ENCODE results near the gene APOL1. TPM values are rescaled to one million over a fixed set of nuclear protein-coding genes. Genes with fewer than 3 reads are reported as not detected.
"Not testable (repeated sequence)": the region's sequence is repeated elsewhere in the genome, so short reads cannot be mapped to it uniquely, and the experiment has no call there.

APOL1 gene
- total and polyA plus RNA-seq, 9 donors, result 2.3 to 6.7 (median 4.0) TPM

DNA sequence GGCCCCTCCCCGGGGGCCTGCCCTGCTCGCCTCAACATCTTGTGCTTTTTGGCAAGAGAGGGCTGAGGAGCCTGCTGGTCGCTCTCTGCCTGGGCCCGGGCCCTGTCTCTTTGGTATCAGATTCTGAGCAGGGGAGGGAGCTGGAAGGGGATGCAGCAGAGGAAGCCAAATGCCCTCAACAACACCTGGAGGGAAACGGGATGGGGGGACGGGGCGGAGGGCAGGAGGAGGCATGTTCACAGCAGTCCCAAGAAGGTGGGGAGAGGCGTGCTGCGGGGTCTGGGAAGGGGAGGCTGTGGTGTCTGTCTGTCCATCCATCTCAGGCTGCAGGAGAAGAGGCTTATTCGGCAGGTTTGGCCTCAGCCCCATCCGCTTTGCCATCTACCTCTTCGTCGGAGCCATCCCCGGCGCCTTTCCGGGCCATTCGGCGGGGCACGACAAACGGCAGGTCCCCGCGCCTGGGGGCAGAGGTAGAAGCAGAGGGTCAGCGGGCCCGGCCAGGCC is 29.4 kb downstream of the APOL1 start:
- Histone ChIP-seq H3K36me3 (ENCODE audit: control insufficient read depth, insufficient read depth, low read length) (peaks cover 59% of the 10 kb centered on the region), H3K9me3 (replicated peaks; ENCODE audit: control insufficient read depth, low read depth, low read length) (no peaks in the 10 kb centered on the region), H3K4me1 (ENCODE audit: control insufficient read depth, insufficient read depth, low read length) (peaks cover 28% of the 10 kb centered on the region), H3K27me3 (ENCODE audit: control insufficient read depth, insufficient read depth, low read length) (no peaks in the 10 kb centered on the region), H3K27ac (ENCODE audit: low read length) (no peak overlapping the region), H3K4me3 (ENCODE audit: low read length) (no peak overlapping the region)
- WGBS (ENCODE audit: insufficient coverage), result 76% methylated on average over 23 of the region's 24 CpGs
- DNase-seq, result no peak

DNA sequence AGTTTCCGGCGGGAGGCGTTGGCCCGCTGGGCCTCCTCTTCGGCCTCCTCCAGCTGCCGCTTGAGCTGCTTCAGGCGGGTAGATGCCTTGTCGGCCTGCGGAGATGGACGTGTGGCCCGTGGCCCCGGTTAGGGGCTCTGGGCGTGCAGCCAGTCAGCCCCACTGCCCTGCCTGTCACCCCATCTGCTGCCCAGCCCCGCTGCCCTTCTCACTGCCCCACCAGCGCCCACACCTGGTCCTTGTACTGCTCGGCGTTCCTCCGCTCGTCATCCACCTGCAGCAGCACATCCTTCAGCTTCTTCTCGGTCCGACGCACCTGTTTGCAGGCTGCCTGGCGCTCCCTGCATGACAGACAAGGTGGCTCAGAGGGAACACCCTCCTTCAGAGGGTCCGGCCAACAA is 31.2 kb downstream of the APOL1 start:
- 90% methylated on average over 23 of the region's 24 CpGs for WGBS (ENCODE audit: insufficient coverage)
- H3K9me3 ChIP-seq (replicated peaks; ENCODE audit: control insufficient read depth, low read depth, low read length), result no peaks in the 10 kb centered on the region
- H3K27ac ChIP-seq (ENCODE audit: low read length), result no peak overlapping the region
- no peak overlapping the region for H3K4me3 ChIP-seq (ENCODE audit: low read length)
- no peak for DNase-seq
- peaks cover 75% of the 10 kb centered on the region for H3K36me3 ChIP-seq (ENCODE audit: control insufficient read depth, insufficient read depth, low read length)
- peaks cover 22% of the 10 kb centered on the region for H3K4me1 ChIP-seq (ENCODE audit: control insufficient read depth, insufficient read depth, low read length)
- H3K27me3 ChIP-seq (ENCODE audit: control insufficient read depth, insufficient read depth, low read length), result no peaks in the 10 kb centered on the region

DNA sequence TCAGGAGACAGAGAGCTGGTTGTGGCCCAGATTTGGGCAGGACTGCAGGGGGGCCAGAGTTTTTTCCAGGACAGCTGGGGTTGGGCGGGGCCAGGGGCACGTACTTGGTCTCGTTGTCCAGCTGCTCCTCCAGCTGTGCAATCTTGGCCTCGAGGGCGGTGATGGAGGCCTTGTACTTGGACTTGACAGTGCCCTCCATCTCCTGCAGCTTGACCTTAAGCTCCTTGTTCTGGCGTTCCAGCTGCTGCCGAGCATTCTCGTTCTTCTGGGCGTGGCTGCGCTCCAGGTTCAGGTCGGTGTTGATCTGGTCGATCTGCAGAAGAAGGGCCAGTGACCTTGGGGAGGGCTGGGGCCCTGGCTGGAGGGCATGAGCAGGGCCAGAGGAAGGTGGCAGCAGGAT is 32.1 kb downstream of the APOL1 start:
- H3K36me3 ChIP-seq (ENCODE audit: control insufficient read depth, insufficient read depth, low read length), result peaks cover 84% of the 10 kb centered on the region
- WGBS (ENCODE audit: insufficient coverage), result 62% methylated on average over 12 of the region's 12 CpGs
- H3K27me3 ChIP-seq (ENCODE audit: control insufficient read depth, insufficient read depth, low read length), result no peaks in the 10 kb centered on the region
- peak; percentile 74 for DNase-seq
- no peaks in the 10 kb centered on the region for H3K9me3 ChIP-seq (replicated peaks; ENCODE audit: control insufficient read depth, low read depth, low read length)
- H3K27ac ChIP-seq (ENCODE audit: low read length), result peak overlapping the region; percentile 55
- no peak overlapping the region for H3K4me3 ChIP-seq (ENCODE audit: low read length)
- H3K4me1 ChIP-seq (ENCODE audit: control insufficient read depth, insufficient read depth, low read length), result peaks cover 22% of the 10 kb centered on the region

DNA sequence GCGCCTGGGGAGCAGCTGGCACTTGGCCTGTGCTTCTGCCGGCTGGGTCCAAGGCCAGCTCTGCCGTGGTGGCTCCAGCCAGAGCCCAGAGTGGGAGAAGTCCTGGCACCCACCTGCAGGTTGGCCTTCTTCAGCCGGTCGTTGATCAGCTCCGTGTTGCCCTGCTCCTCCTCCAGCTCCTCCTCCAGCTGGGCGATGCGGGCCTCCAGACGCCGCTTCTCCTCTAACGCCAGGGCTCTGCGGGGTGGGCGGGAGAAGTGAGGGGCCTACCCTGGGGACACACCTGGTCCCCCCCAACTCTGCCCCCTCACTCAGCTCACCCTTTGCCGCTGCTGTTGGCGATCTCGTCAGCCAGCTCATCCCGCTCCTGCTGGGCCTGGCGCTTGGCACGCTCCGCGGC is 32.6 kb downstream of the APOL1 start:
- Histone ChIP-seq H3K4me1 (ENCODE audit: control insufficient read depth, insufficient read depth, low read length) (peaks cover 22% of the 10 kb centered on the region), H3K9me3 (replicated peaks; ENCODE audit: control insufficient read depth, low read depth, low read length) (no peaks in the 10 kb centered on the region), H3K36me3 (ENCODE audit: control insufficient read depth, insufficient read depth, low read length) (peaks cover 84% of the 10 kb centered on the region), H3K27me3 (ENCODE audit: control insufficient read depth, insufficient read depth, low read length) (no peaks in the 10 kb centered on the region), H3K4me3 (ENCODE audit: low read length) (no peak overlapping the region), H3K27ac (ENCODE audit: low read length) (no peak overlapping the region)
- WGBS (ENCODE audit: insufficient coverage), result 84% methylated on average over 21 of the region's 21 CpGs
- DNase-seq, result no peak

DNA sequence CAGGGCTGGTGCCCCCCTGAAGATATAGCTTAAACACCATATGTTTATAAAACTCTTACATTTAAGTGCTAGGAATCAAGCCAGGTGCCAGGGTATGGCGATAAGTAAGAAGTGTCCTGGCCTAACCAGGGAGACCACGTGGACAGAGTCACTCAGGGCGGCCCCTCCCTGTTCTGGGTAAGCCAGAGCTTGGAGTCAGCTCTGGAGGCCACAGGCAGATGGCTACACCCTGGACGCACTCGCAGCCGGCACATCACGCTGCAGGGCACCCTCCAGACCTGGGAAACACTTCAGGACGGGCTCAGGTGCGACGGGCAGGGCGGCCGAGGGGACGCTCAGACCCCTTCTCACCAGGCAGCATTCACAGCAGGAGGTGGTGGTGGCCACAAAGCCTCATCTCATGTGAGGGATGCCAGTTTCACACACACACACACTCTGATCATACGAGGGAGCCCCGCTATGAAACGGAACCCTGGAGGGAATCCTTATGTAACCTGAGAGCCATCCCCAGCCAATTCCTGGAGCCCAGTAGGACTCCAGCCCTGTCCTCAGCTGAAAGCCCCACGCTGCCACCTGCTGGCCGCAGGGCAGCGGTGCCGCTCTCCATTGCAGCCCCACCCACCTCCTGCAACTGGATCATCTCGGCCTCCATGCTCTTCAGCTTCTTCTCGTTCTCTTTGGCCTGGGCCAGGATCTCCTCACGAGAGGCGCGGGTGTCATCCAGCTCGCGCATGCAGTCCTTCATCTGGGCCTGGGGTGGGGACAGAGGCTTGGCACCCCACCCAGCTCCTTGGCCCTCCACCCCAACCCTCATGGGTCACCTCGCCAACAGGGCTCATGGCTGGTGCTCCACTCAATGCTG is 33.4 kb downstream of the APOL1 start:
- peak; percentile 86 for DNase-seq
- Histone ChIP-seq H3K27me3 (ENCODE audit: control insufficient read depth, insufficient read depth, low read length) (no peaks in the 10 kb centered on the region), H3K27ac (ENCODE audit: low read length) (peak overlapping the region; percentile 20), H3K9me3 (replicated peaks; ENCODE audit: control insufficient read depth, low read depth, low read length) (no peaks in the 10 kb centered on the region), H3K4me3 (ENCODE audit: low read length) (no peak overlapping the region), H3K36me3 (ENCODE audit: control insufficient read depth, insufficient read depth, low read length) (peaks cover 81% of the 10 kb centered on the region), H3K4me1 (ENCODE audit: control insufficient read depth, insufficient read depth, low read length) (peaks cover 22% of the 10 kb centered on the region)
- WGBS (ENCODE audit: insufficient coverage), result 41% methylated on average over 23 of the region's 28 CpGs

DNA sequence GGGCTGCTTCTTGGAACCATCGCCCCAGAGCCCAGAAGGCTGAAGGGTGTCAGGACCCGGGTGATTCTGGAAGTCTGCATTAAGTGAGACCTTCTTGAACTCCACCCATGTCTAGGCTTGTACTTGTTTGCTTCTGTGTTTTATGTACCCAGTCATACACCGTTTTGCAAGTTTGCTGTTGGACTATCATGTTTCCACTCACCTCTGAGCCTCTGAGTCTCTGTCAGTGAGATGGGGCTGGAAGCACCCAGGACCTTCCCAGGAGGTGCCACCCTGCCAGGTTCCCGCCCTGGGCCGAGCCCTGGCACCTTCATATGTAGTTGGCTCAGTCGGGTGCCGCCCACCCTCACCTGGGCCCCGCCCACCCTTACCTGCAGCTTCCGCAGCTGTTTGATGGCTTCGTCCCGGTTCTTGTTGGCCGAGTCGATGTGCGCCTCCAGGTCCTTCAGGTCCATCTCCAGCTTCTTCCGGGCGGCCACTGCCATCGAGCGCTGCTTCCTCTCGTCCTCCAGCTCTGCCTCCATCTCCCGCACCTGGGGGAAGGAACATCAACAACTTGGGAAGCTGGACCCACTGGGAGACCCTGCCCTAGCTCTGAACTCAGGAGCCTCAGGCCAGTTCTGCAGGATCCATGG is 35.1 kb downstream of the APOL1 start:
- 94% methylated on average over 17 of the region's 20 CpGs for WGBS (ENCODE audit: insufficient coverage)
- H3K27ac ChIP-seq (ENCODE audit: low read length), result no peak overlapping the region
- no peaks in the 10 kb centered on the region for H3K9me3 ChIP-seq (replicated peaks; ENCODE audit: control insufficient read depth, low read depth, low read length)
- peaks cover 22% of the 10 kb centered on the region for H3K4me1 ChIP-seq (ENCODE audit: control insufficient read depth, insufficient read depth, low read length)
- no peaks in the 10 kb centered on the region for H3K27me3 ChIP-seq (ENCODE audit: control insufficient read depth, insufficient read depth, low read length)
- no peak overlapping the region for H3K4me3 ChIP-seq (ENCODE audit: low read length)
- DNase-seq, result no peak
- peaks cover 79% of the 10 kb centered on the region for H3K36me3 ChIP-seq (ENCODE audit: control insufficient read depth, insufficient read depth, low read length)

DNA sequence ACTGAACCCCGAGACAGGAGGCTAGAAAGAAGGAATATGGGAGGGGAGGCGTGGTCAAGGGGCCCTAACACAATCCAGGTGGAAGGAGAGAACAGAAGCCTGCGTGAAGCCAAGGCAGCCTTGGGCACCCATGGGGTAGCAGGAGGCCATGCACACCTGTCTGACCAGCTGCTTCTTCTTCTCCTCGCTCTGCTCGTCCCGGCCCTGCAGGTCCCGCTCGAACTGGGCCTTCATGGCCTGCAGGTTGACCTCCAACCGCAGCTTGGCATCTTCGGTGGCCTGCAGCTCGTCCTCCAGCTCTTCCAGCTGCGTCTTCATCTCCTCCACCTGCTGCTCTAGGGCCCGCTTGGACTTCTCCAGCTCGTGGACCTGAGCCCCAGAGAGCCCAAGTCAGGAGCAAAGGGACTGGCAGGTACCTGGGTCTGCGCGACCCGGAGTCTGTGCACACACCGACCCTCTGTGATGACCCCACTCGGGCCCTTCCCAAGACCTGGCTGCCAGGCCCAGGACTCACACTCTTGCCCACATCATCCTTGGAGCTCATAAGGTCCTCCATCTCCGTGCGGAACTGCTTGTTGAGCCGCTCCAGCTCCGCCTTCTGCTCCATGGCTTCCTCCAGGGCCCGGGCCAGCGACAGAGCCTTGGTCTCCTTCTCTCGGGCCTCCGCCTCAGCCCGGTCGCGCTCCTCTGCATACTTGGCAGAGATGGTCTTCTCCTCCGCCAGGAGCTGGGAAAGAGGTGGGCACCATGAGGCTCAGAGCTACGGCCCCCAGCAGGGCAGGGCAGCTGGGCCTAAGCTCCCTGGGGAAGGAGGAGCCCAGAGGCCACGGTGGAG is 35.9 kb downstream of the APOL1 start:
- H3K4me1 ChIP-seq (ENCODE audit: control insufficient read depth, insufficient read depth, low read length), result peaks cover 22% of the 10 kb centered on the region
- H3K36me3 ChIP-seq (ENCODE audit: control insufficient read depth, insufficient read depth, low read length), result peaks cover 83% of the 10 kb centered on the region
- DNase-seq, result no peak
- no peak overlapping the region for H3K4me3 ChIP-seq (ENCODE audit: low read length)
- no peak overlapping the region for H3K27ac ChIP-seq (ENCODE audit: low read length)
- no peaks in the 10 kb centered on the region for H3K9me3 ChIP-seq (replicated peaks; ENCODE audit: control insufficient read depth, low read depth, low read length)
- 93% methylated on average over 33 of the region's 33 CpGs for WGBS (ENCODE audit: insufficient coverage)
- H3K27me3 ChIP-seq (ENCODE audit: control insufficient read depth, insufficient read depth, low read length), result no peaks in the 10 kb centered on the region

DNA sequence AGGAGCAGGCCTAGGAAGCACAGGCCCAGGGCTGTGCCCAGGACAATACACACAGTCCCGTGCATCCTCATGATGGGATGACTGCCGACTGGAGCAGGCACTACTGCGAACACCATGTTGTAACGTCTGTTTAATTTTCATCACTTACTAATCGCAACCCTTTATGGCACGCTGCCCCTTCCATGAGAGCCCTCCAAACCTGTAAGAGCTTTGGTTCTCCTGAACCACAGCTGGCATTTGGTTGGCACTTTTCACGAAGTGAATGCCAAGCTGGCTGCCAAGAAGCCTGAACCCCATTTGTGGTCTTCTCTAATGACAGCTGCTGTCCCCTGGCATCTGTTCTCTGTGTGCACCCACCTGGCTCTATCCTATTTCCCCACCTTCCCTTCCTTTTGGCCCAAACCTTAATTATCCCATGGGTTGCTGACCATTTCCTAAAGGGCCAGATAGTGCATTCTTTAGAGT is 36.5 kb downstream of the APOL1 start:
- Histone ChIP-seq H3K9me3 (replicated peaks; ENCODE audit: control insufficient read depth, low read depth, low read length) (no peaks in the 10 kb centered on the region), H3K4me1 (ENCODE audit: control insufficient read depth, insufficient read depth, low read length) (peaks cover 22% of the 10 kb centered on the region), H3K36me3 (ENCODE audit: control insufficient read depth, insufficient read depth, low read length) (peaks cover 83% of the 10 kb centered on the region), H3K4me3 (ENCODE audit: low read length) (no peak overlapping the region), H3K27ac (ENCODE audit: low read length) (no peak overlapping the region), H3K27me3 (ENCODE audit: control insufficient read depth, insufficient read depth, low read length) (no peaks in the 10 kb centered on the region)
- no peak for DNase-seq
- WGBS (ENCODE audit: insufficient coverage), result 85% methylated on average over 7 of the region's 7 CpGs

DNA sequence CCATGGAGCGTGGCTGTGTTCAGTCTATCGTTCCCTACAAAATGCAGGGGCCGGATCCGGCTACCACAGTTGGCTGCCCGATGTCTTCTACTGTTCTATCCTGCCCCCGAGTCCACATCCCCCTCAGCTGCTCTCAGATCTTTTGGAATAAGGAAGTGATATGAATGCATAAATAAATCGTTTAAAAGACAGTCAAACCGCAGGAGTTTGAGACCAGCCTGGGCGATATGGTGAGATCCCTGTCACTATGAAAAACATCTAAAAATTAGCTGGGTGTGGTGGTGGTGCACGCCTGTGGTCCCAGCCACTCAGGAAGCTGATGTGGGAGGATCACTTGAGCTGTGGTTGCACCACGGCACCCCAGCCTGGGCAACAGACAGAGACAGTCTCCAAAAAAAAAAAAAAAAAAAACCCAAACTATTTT is 37.0 kb downstream of the APOL1 start:
- not testable (repeated sequence) for DNase-seq; H3K27ac ChIP-seq (ENCODE audit: low read length); H3K4me3 ChIP-seq (ENCODE audit: low read length); H3K9me3 ChIP-seq (replicated peaks; ENCODE audit: control insufficient read depth, low read depth, low read length); H3K27me3 ChIP-seq (ENCODE audit: control insufficient read depth, insufficient read depth, low read length)
- 100% methylated on average over 1 of the region's 11 CpGs for WGBS (ENCODE audit: insufficient coverage)
- Histone ChIP-seq H3K36me3 (ENCODE audit: control insufficient read depth, insufficient read depth, low read length) (peaks cover 83% of the 10 kb centered on the region), H3K4me1 (ENCODE audit: control insufficient read depth, insufficient read depth, low read length) (peaks cover 18% of the 10 kb centered on the region)
